HCT116 (cell line): ENCODE data around the gene IQGAP2. TPM values are rescaled to one million over a fixed set of nuclear protein-coding genes. Genes with fewer than 3 reads are reported as not detected.

ENCODE experiments used
- ATAC-seq: fragments of 200-7000 bp; cut with Tn5 transposase; 2 replicates; pipeline ENCODE4 v1.9.1; 2020; ENCODE audit warnings: mild to moderate bottlenecking, moderate library complexity
- BruUV-seq: library from RNA; stranded (reverse); fragments of 400-500 nt; replicated peaks from 2 replicates; lab custom pipeline; 2021; lab: Mats Ljungman, UMichigan
- CTCF ChIA-PET: fragments of 300-600 bp; sonication (Branson Sonifier 250); formaldehyde crosslinking; loops from one replicate; lab custom pipeline; 2021; ENCODE audit warnings: antibody characterized with exemption; lab: Charles Lee
- POLR2A ChIA-PET: fragments of 300-600, 350-600 bp; sonication (Branson Sonifier 250); formaldehyde crosslinking; loops from one replicate; lab custom pipeline; 2021; ENCODE audit warnings: antibody characterized with exemption; lab: Charles Lee
- RAD21 ChIA-PET, 2 experiments: fragments of 300-600 bp; sonication (Branson Sonifier 250); formaldehyde crosslinking; loops; one replicate each; lab custom pipeline; 2023; ENCODE audit warnings: low total read pairs in 2 of 2; ENCODE audit not compliant: uncharacterized antibody in 2 of 2, unreplicated experiment in 2 of 2, low non-redundant PET in 1 of 2; lab: Charles Lee
- DNase-seq: peaks from one replicate; pipeline ENCODE4 v3.0.0-alpha.2; 2010; ENCODE audit warnings: low read depth, low spot score
- H2AFZ ChIP-seq: fragments of 200-600 bp; shearing (Covaris generic), sonication (generic); 2 replicates; pipeline ENCODE4 v1.6.1; 2017; ENCODE audit warnings: low read depth, mixed run types, mixed read lengths, antibody characterized with exemption, low read length; ENCODE audit not compliant: poor library complexity, severe bottlenecking
- H3K27ac ChIP-seq: 2 replicates; pipeline ENCODE4 v1.5.1; 2012; ENCODE audit warnings: low read depth, low read length
- H3K27me3 ChIP-seq: fragments of 200-600 bp; sonication (generic); 2 replicates; pipeline ENCODE4 v1.6.1; 2016; ENCODE audit warnings: mixed run types, low read length, mixed read lengths; ENCODE audit not compliant: insufficient read depth
- H3K36me3 ChIP-seq, 2 experiments: fragments of 200-500 bp in 1 of 2; fragments of 200-600 bp in 1 of 2; sonication (Bioruptor generic) in 1 of 2; sonication (generic) in 1 of 2; 2 replicates each; pipeline versions ENCODE4 v1.5.1 to v1.6.1; 2014 to 2016; ENCODE audit warnings: low read length in 2 of 2, inconsistent platforms in 1 of 2, mixed read lengths in 1 of 2, mixed run types in 1 of 2; ENCODE audit not compliant: insufficient read depth in 2 of 2, control insufficient read depth in 1 of 2
- H3K4me1 ChIP-seq, 2 experiments: fragments of 200-600 bp in 1 of 2; sonication (generic) in 1 of 2; 2 replicates each; pipeline versions ENCODE4 v1.5.1 to v1.6.1; 2012 to 2017; ENCODE audit warnings: low read length in 2 of 2, inconsistent platforms in 1 of 2, mild to moderate bottlenecking in 1 of 2, mixed read lengths in 1 of 2, mixed run types in 1 of 2, moderate library complexity in 1 of 2; ENCODE audit not compliant: insufficient read depth in 2 of 2, control insufficient read depth in 1 of 2
- H3K4me2 ChIP-seq: fragments of 200-600 bp; sonication (generic); 2 replicates; pipeline ENCODE4 v1.6.1; 2017; ENCODE audit warnings: mixed run types, low read length, mixed read lengths
- H3K4me3 ChIP-seq, 2 experiments: fragments of 200-600 bp in 1 of 2; sonication (generic) in 1 of 2; replicated peaks in 1 of 2; 2 replicates each; pipeline ENCODE4 v1.5.1; 2011 to 2016; ENCODE audit warnings: low read length in 2 of 2, control low read depth in 1 of 2, low read depth in 1 of 2, mild to moderate bottlenecking in 1 of 2, mixed read lengths in 1 of 2, mixed run types in 1 of 2
- H3K79me2 ChIP-seq: fragments of 200-600 bp; sonication (generic); 2 replicates; pipeline ENCODE4 v1.6.1; 2017; ENCODE audit warnings: mild to moderate bottlenecking, mixed run types, low read length, moderate library complexity, mixed read lengths; ENCODE audit not compliant: insufficient read depth
- H3K9ac ChIP-seq: fragments of 200-600 bp; sonication (generic); 2 replicates; pipeline ENCODE4 v1.6.1; 2016; ENCODE audit warnings: low read length, mixed read lengths
- H3K9me2 ChIP-seq: fragments of 200-600 bp; sonication (generic), shearing (Covaris generic); 2 replicates; pipeline ENCODE4 v1.6.1; 2017; ENCODE audit warnings: mixed run types, mild to moderate bottlenecking, moderate library complexity; ENCODE audit not compliant: insufficient read depth
- H3K9me3 ChIP-seq, 2 experiments: fragments of 200-500 bp in 1 of 2; fragments of 200-600 bp in 1 of 2; sonication (Bioruptor generic) in 1 of 2; sonication (generic) in 1 of 2; 2 replicates each; pipeline ENCODE4 v1.6.1; 2014 to 2017; ENCODE audit warnings: low read length in 2 of 2, mixed read lengths in 2 of 2, inconsistent platforms in 1 of 2, low read depth in 1 of 2, mild to moderate bottlenecking in 1 of 2, mixed run types in 1 of 2, moderate library complexity in 1 of 2; ENCODE audit not compliant: control insufficient read depth in 1 of 2, insufficient read depth in 1 of 2
- H4K20me1 ChIP-seq: fragments of 200-600 bp; sonication (generic), shearing (Covaris generic); 2 replicates; pipeline ENCODE4 v1.6.1; 2017; ENCODE audit warnings: mixed run types, mild to moderate bottlenecking, moderate library complexity; ENCODE audit not compliant: insufficient read depth
- CBX3 ChIP-seq: IDR thresholded peaks from 2 replicates; pipeline ENCODE4 v1.6.1; 2012; ENCODE audit warnings: low read depth
- CEBPB ChIP-seq: IDR thresholded peaks from 2 replicates; pipeline ENCODE4 v1.6.1; 2012; ENCODE audit warnings: low read depth
- EZH2phosphoT487 ChIP-seq: fragments of 200-600 bp; IDR thresholded peaks from 2 replicates; pipeline ENCODE4 v1.6.1; 2018; ENCODE audit warnings: antibody characterized with exemption, borderline replicate concordance
- FOSL1 ChIP-seq: IDR thresholded peaks from 2 replicates; pipeline ENCODE4 v1.6.1; 2012; ENCODE audit warnings: low read depth
- JUND ChIP-seq: IDR thresholded peaks from 2 replicates; pipeline ENCODE4 v1.6.1; 2012
- SP1 ChIP-seq: IDR thresholded peaks from 2 replicates; pipeline ENCODE4 v1.6.1; 2012; ENCODE audit warnings: low read depth
- YY1 ChIP-seq: IDR thresholded peaks from 2 replicates; pipeline ENCODE4 v1.6.1; 2011; ENCODE audit warnings: low read length, low read depth, moderate library complexity, mild to moderate bottlenecking; ENCODE audit not compliant: insufficient replicate concordance; ENCODE audit errors: extremely low read depth
- ZFX ChIP-seq: fragments of 450-650 bp; IDR thresholded peaks from 2 replicates; pipeline ENCODE4 v1.6.1; 2017
- ZNF274 ChIP-seq: fragments of 200-500 bp; sonication (Bioruptor generic); IDR thresholded peaks from 2 replicates; pipeline ENCODE4 v1.6.1; 2014; ENCODE audit warnings: mild to moderate bottlenecking, low read depth, low read length, inconsistent platforms
- intact Hi-C: fragments of 100-400 bp; cut with micrococcal nuclease; formaldehyde crosslinking; loops from 2 replicates; pipeline ENCODE4 v1.10.0; 2022
- total RNA-seq: library from RNA; stranded (reverse); gene quantifications from one replicate; pipeline ENCODE4 v1.2.1, GENCODE V29; 2021; ENCODE audit not compliant: unreplicated experiment
- TF ChIP-seq, protein P1 (sequence below): IDR thresholded peaks from 2 replicates; pipeline ENCODE4 v1.6.1; 2012
- TF ChIP-seq, protein P2 (sequence below): IDR thresholded peaks from 2 replicates; pipeline ENCODE4 v1.6.1; 2012

The IQGAP2 gene
- total RNA-seq, 1 experiment from 2014 or later, result 2.0 TPM

DNA sequence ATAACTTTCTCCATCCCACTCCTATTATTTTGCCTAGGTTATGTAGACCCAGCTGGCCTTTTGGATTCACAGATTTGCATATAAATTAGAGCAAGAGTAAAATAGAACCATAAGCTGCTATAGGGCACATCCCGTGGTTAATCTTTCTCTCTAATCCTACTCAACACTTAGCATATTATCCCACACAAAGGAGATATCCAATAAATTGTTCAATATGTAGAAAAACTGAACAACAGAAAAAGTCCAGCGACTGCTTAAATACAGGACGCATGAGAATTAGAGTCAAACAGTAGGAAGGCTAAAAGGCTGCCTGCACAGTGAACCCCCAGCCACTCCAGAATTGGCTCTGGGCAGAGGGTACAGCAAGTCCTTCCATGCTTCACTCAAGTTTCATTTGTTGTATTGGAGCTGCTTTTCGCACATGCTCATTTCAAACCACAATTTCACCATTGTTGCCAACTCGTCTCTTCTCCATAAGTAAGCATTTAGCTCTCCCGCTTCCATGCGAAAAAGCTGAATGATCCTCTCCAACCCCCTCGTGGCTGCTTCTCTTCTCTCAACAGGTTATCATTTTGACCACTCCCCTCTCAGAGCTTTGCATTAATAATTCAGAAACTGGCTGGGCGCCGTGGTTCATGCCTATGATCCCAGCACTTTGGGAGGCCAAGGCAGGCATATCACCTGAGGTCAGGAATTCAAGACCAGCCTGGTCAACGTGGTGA, 14.1 kb upstream of the IQGAP2 start:
- H3K4me2 ChIP-seq, result no peak overlapping the region
- no peaks in the 10 kb centered on the region for H4K20me1 ChIP-seq
- H3K9me3 ChIP-seq, result no peaks in the 10 kb centered on the region
- no TSS peak for BruUV-seq
- TF ChIP-seq ZNF274 (no peak), FOSL1 (no peak), SP1 (no peak), CBX3 (no peak), YY1 (no peak), ZFX (no peak), CEBPB (no peak), JUND (no peak), EZH2phosphoT487 (no peak)
- TF ChIP-seq, protein P1, sequence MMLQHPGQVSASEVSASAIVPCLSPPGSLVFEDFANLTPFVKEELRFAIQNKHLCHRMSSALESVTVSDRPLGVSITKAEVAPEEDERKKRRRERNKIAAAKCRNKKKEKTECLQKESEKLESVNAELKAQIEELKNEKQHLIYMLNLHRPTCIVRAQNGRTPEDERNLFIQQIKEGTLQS, result no peak
- TF ChIP-seq, protein P2, sequence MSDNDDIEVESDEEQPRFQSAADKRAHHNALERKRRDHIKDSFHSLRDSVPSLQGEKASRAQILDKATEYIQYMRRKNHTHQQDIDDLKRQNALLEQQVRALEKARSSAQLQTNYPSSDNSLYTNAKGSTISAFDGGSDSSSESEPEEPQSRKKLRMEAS, result no peak
- TF ChIP-seq, all 23 proteins: peak for 0
- H2AFZ ChIP-seq, result no peak overlapping the region
- no peak overlapping the region for H3K9ac ChIP-seq
- H3K27ac ChIP-seq, result no peak overlapping the region
- no peaks in the 10 kb centered on the region for H3K27me3 ChIP-seq
- RAD21 ChIA-PET, result no interaction called here
- no peaks in the 10 kb centered on the region for H3K4me1 ChIP-seq
- ATAC-seq, result no peak
- POLR2A ChIA-PET, result no interaction called here
- no peaks in the 10 kb centered on the region for H3K9me2 ChIP-seq
- no peaks in the 10 kb centered on the region for H3K79me2 ChIP-seq
- no peaks in the 10 kb centered on the region for H3K36me3 ChIP-seq
- CTCF ChIA-PET, result interaction anchor here (1.5 kb wide), 1 partner anchor 14 kb away, joined by 4 read pairs; no protein-coding TSS in a partner anchor
- no peak overlapping the region for H3K4me3 ChIP-seq
- no peak for DNase-seq
- intact Hi-C loops, result no loop called here
